Thyroid gland (tissue), 4 donors: ENCODE data around the gene C3AR1.

Experiments
- CTCF ChIP-seq, 6 experiments: fragments of 200-600 bp in 3 of 6; fragments of 450-650 bp in 3 of 6; sonication (generic) in 3 of 6; IDR thresholded peaks; one replicate each; pipeline ENCODE4 v1.5.1; 2016 to 2019; ENCODE audit warnings: antibody characterized with exemption in 6 of 6, mild to moderate bottlenecking in 2 of 6, inconsistent platforms in 1 of 6, moderate library complexity in 1 of 6
- POLR2A ChIP-seq, 2 donors: fragments of 450-650 bp; IDR thresholded peaks; one replicate each; pipeline ENCODE4 v1.6.1; 2017; ENCODE audit warnings: antibody characterized with exemption in 2 of 2, mild to moderate bottlenecking in 2 of 2, moderate library complexity in 1 of 2

GRCh38 chr12:8012651-8013309 is 53.4 kb downstream of the C3AR1 start:
- no peak for TF ChIP-seq CTCF (IDR thresholded peaks at IDR 0.05)
- TF ChIP-seq POLR2A (IDR thresholded peaks at IDR 0.05) = no peak
